ENCODE data around the gene MGAT4B.

Gene MGAT4B

GRCh38 chr5:179766726-179767455 is 39.8 kb downstream of the MGAT4B start:
- peaks cover 65% of the 10 kb centered on the region for H3K36me3 ChIP-seq (ENCODE audit: control insufficient read depth, insufficient read depth, low read length)
- no peaks in the 10 kb centered on the region for H3K27me3 ChIP-seq (ENCODE audit: control insufficient read depth, insufficient read depth, low read length)
- no peak overlapping the region for H3K4me3 ChIP-seq (ENCODE audit: low read depth, low read length)
- H3K27ac ChIP-seq (ENCODE audit: low read depth, low read length), result peak overlapping the region; percentile 6
- H3K9ac ChIP-seq (ENCODE audit: low read depth, low read length), result no peak overlapping the region
- H3K4me1 ChIP-seq (ENCODE audit: control insufficient read depth, insufficient read depth, low read length), result peaks cover 20% of the 10 kb centered on the region
- H3K9me3 ChIP-seq (ENCODE audit: control insufficient read depth, insufficient read depth, low read length), result no peaks in the 10 kb centered on the region

DNA sequence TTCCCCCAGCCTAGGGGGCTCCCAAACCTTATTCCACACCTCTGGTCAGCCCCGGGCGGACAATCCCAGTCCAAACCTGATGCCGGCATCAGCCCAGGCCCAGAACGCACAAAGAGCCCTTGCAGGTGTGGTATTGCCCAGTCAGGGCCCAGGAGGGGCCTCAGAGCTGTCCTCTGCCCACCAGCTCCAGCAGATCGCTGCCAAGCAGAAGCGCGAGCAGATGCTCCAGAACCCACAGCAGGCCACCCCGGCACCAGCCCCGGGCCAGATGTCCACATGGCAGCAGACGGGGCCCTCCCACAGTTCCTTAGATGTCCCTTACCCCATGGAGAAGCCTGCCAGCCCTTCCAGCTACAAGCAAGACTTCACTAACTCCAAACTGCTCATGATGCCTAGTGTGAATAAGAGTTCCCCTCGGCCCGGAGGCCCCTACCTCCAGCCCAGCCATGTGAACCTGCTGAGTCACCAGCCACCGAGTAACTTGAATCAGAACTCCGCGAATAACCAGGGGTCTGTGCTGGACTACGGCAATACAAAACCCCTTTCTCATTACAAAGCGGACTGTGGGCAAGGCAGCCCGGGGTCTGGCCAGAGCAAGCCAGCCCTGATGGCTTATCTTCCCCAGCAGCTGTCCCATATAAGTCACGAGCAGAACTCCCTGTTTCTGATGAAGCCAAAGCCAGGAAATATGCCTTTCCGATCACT is 40.5 kb downstream of the MGAT4B start:
- no peaks in the 10 kb centered on the region for H3K27me3 ChIP-seq (ENCODE audit: control insufficient read depth, insufficient read depth, low read length)
- H3K9ac ChIP-seq (ENCODE audit: low read depth, low read length), result no peak overlapping the region
- no peaks in the 10 kb centered on the region for H3K9me3 ChIP-seq (ENCODE audit: control insufficient read depth, insufficient read depth, low read length)
- H3K36me3 ChIP-seq (ENCODE audit: control insufficient read depth, insufficient read depth, low read length), result peaks cover 58% of the 10 kb centered on the region
- no peak overlapping the region for H3K4me3 ChIP-seq (ENCODE audit: low read depth, low read length)
- H3K4me1 ChIP-seq (ENCODE audit: control insufficient read depth, insufficient read depth, low read length), result peaks cover 23% of the 10 kb centered on the region
- H3K27ac ChIP-seq (ENCODE audit: low read depth, low read length), result peak overlapping the region; percentile 50

DNA sequence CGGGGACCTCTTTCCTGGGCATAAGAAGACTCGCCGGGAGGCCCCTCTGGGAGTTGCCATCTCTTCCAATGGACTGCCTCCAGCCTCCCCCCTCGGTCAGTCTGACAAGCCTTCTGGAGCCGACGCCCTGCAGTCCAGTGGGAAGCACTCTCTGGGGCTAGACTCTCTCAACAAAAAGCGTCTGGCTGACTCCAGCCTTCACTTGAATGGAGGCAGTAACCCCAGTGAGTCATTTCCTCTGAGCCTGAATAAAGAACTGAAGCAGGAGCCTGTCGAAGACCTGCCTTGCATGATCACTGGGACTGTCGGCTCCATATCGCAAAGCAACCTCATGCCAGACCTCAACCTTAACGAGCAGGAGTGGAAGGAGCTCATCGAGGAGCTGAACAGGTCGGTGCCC is 41.3 kb downstream of the MGAT4B start:
- H3K36me3 ChIP-seq (ENCODE audit: control insufficient read depth, insufficient read depth, low read length), result peaks cover 50% of the 10 kb centered on the region
- no peak overlapping the region for H3K4me3 ChIP-seq (ENCODE audit: low read depth, low read length)
- peaks cover 24% of the 10 kb centered on the region for H3K4me1 ChIP-seq (ENCODE audit: control insufficient read depth, insufficient read depth, low read length)
- no peaks in the 10 kb centered on the region for H3K27me3 ChIP-seq (ENCODE audit: control insufficient read depth, insufficient read depth, low read length)
- H3K9ac ChIP-seq (ENCODE audit: low read depth, low read length), result no peak overlapping the region
- no peaks in the 10 kb centered on the region for H3K9me3 ChIP-seq (ENCODE audit: control insufficient read depth, insufficient read depth, low read length)
- peak overlapping the region; percentile 50 for H3K27ac ChIP-seq (ENCODE audit: low read depth, low read length)

DNA sequence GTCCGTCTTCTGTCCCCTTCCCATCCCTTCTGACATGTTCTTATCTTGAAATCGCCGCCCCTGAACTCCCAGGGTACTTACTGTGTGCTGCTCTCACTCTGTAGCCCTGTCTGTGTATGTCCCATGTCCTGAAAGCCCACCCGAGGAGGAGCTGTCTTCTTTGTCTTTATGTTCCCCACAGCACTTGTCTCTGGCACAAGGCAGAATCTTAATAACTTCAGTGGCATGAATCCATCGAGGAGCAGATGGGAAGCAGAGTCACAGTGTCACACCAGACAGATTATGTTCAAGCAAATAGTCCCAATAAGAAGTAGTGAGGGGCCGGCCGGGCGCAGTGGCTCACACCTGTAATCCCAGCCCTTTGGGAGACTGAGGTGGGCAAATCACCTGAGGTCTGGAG is 42.6 kb downstream of the MGAT4B start:
- no peak overlapping the region for H3K27ac ChIP-seq (ENCODE audit: low read depth, low read length)
- H3K36me3 ChIP-seq (ENCODE audit: control insufficient read depth, insufficient read depth, low read length), result peaks cover 38% of the 10 kb centered on the region
- H3K27me3 ChIP-seq (ENCODE audit: control insufficient read depth, insufficient read depth, low read length), result no peaks in the 10 kb centered on the region
- peaks cover 31% of the 10 kb centered on the region for H3K4me1 ChIP-seq (ENCODE audit: control insufficient read depth, insufficient read depth, low read length)
- no peak overlapping the region for H3K4me3 ChIP-seq (ENCODE audit: low read depth, low read length)
- H3K9ac ChIP-seq (ENCODE audit: low read depth, low read length), result no peak overlapping the region
- H3K9me3 ChIP-seq (ENCODE audit: control insufficient read depth, insufficient read depth, low read length), result no peaks in the 10 kb centered on the region

DNA sequence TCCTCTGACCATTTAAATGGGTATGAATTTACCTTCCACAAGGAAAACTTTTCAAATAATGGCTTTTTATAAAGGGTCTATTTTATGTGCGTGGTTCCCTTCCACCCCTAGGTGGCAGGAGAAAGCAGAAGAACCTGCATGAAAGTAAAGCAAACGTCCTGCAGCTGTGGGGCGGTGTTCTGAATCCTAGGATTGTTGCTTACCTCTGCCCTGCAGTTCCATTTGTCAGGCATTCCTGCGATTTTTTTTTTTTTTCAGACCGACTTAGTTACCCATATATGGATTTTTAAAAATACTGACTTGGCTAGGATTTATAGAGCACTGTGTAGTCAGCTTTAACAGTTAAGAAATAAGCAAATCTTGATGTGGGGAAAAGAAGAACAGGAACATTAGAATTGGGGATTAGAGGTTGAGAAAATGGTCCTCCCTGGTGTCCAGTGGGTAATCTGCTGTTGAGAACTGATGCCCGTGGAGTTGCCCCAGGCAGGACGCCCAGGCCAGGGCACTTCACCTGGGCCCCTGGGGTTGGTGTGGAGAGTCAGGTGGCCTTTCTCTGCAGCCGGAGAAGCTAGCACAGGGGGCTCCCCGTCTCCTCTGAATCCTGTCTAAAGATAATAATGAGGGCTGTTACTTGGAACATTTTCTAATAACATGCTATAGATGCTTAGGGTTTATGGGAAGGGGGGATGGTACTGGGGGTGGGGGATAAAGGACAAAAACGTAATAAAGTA is 43.3 kb downstream of the MGAT4B start:
- Histone ChIP-seq H3K9me3 (ENCODE audit: control insufficient read depth, insufficient read depth, low read length) (no peaks in the 10 kb centered on the region), H3K27ac (ENCODE audit: low read depth, low read length) (peak overlapping the region; percentile 65), H3K4me1 (ENCODE audit: control insufficient read depth, insufficient read depth, low read length) (peaks cover 31% of the 10 kb centered on the region), H3K36me3 (ENCODE audit: control insufficient read depth, insufficient read depth, low read length) (peaks cover 32% of the 10 kb centered on the region), H3K4me3 (ENCODE audit: low read depth, low read length) (no peak overlapping the region), H3K27me3 (ENCODE audit: control insufficient read depth, insufficient read depth, low read length) (no peaks in the 10 kb centered on the region), H3K9ac (ENCODE audit: low read depth, low read length) (no peak overlapping the region)

GRCh38 chr5:179762781-179763176 is 43.9 kb downstream of the MGAT4B start:
- Histone ChIP-seq H3K27me3 (ENCODE audit: control insufficient read depth, insufficient read depth, low read length) (no peaks in the 10 kb centered on the region), H3K27ac (ENCODE audit: low read depth, low read length) (peak overlapping the region; percentile 65), H3K9ac (ENCODE audit: low read depth, low read length) (no peak overlapping the region; the same call in 1 of the 2 replicates), H3K9me3 (ENCODE audit: control insufficient read depth, insufficient read depth, low read length) (no peaks in the 10 kb centered on the region), H3K4me1 (ENCODE audit: control insufficient read depth, insufficient read depth, low read length) (peaks cover 31% of the 10 kb centered on the region), H3K4me3 (ENCODE audit: low read depth, low read length) (no peak overlapping the region), H3K36me3 (ENCODE audit: control insufficient read depth, insufficient read depth, low read length) (peaks cover 29% of the 10 kb centered on the region)

GRCh38 chr5:179762079-179762780 is 44.4 kb downstream of the MGAT4B start:
- Histone ChIP-seq H3K27me3 (ENCODE audit: control insufficient read depth, insufficient read depth, low read length) (no peaks in the 10 kb centered on the region), H3K9ac (ENCODE audit: low read depth, low read length) (no peak overlapping the region; the same call in 1 of the 2 replicates), H3K4me3 (ENCODE audit: low read depth, low read length) (no peak overlapping the region), H3K9me3 (ENCODE audit: control insufficient read depth, insufficient read depth, low read length) (no peaks in the 10 kb centered on the region), H3K4me1 (ENCODE audit: control insufficient read depth, insufficient read depth, low read length) (peaks cover 31% of the 10 kb centered on the region), H3K36me3 (ENCODE audit: control insufficient read depth, insufficient read depth, low read length) (peaks cover 23% of the 10 kb centered on the region), H3K27ac (ENCODE audit: low read depth, low read length) (peak overlapping the region; percentile 65)

DNA sequence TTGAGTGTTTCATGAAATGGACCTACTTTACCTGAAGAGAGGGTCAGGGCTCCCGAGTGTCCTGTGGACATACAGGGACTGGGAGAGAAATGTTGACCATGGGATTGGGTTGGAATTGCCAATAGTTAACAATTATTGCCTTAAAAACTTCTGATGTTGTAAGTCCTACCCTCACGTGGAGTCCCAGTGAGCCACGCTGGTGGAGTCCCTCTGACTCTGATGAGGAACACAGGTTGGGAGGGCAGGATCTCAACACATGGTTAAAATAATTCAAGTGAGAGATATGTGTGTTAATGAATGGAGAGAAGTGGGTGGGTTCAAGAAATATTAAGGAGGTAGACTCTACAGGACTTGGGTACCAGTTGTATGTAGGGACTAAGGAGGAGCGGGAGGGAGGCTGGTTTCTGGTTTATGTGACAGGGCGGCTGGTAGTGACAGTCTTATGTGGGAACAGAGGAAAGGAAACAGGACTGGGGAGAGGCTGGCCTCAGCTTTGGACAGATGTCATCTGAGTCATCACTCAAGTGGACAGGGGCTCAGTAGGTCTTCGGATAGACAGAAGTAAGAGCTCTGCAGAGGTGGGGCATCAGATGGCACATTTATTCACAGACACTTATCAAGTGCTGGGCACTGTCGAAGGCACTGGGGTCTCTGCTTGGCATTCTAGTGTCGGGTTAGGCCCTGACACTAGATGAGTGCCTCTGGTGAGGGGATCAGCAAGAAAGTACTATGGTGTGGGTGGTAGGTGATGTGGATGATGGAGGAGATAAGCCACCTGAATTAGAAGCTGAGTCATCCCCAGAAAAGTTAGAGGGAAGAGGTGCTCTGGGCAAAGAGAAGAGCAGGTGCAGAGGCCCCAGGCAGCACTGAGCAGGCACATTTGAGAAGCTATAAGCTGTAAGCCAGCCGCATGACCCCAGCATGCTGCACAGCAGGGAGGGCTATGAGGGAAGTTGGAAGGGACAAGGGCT is 46.8 kb downstream of the MGAT4B start:
- Histone ChIP-seq H3K9me3 (ENCODE audit: control insufficient read depth, insufficient read depth, low read length) (no peaks in the 10 kb centered on the region), H3K4me3 (ENCODE audit: low read depth, low read length) (no peak overlapping the region), H3K4me1 (ENCODE audit: control insufficient read depth, insufficient read depth, low read length) (peaks cover 37% of the 10 kb centered on the region), H3K27me3 (ENCODE audit: control insufficient read depth, insufficient read depth, low read length) (no peaks in the 10 kb centered on the region), H3K36me3 (ENCODE audit: control insufficient read depth, insufficient read depth, low read length) (no peaks in the 10 kb centered on the region), H3K27ac (ENCODE audit: low read depth, low read length) (no peak overlapping the region), H3K9ac (ENCODE audit: low read depth, low read length) (no peak overlapping the region)

DNA sequence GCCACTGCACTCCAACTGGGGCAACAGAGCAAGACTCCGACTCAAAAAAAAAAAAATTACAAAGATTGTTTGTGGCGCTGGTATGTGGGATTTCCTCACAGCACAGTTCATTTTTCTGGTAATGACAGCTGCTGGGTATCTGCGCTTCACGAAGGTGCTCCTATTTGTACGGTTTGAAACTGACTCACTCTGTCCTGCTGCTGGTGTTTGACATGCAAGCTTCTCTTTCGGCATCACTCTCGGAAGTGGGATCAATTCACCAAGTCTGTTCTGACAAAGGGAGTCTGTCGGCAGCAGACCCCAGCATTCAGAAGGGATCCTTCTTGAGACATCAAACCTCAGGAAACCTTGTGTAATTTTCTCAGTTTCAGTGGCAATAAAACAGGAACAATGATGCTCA is 47.7 kb downstream of the MGAT4B start:
- H3K27ac ChIP-seq (ENCODE audit: low read depth, low read length), result no peak overlapping the region

GRCh38 chr5:179755022-179755421 is 51.6 kb downstream of the MGAT4B start:
- no peaks in the 10 kb centered on the region for H3K9me3 ChIP-seq (ENCODE audit: control insufficient read depth, insufficient read depth, low read length)
- no peak overlapping the region for H3K4me3 ChIP-seq (ENCODE audit: low read depth, low read length)
- H3K27me3 ChIP-seq (ENCODE audit: control insufficient read depth, insufficient read depth, low read length), result no peaks in the 10 kb centered on the region
- peaks cover 20% of the 10 kb centered on the region for H3K4me1 ChIP-seq (ENCODE audit: control insufficient read depth, insufficient read depth, low read length)
- H3K27ac ChIP-seq (ENCODE audit: low read depth, low read length), result peak overlapping the region; percentile 75
- H3K9ac ChIP-seq (ENCODE audit: low read depth, low read length), result no peak overlapping the region
- peaks cover 3% of the 10 kb centered on the region; the same call in 1 of the 2 replicates for H3K36me3 ChIP-seq (ENCODE audit: control insufficient read depth, insufficient read depth, low read length)

More for the DNA sequence above, 47.7 kb downstream of the MGAT4B start:
- peaks cover 45% of the 10 kb centered on the region for H3K4me1 ChIP-seq (ENCODE audit: control insufficient read depth, insufficient read depth, low read length)
- no peak overlapping the region for H3K9ac ChIP-seq (ENCODE audit: low read depth, low read length)
- H3K9me3 ChIP-seq (ENCODE audit: control insufficient read depth, insufficient read depth, low read length), result no peaks in the 10 kb centered on the region
- H3K36me3 ChIP-seq (ENCODE audit: control insufficient read depth, insufficient read depth, low read length), result no peaks in the 10 kb centered on the region
- H3K27me3 ChIP-seq (ENCODE audit: control insufficient read depth, insufficient read depth, low read length), result no peaks in the 10 kb centered on the region
- H3K4me3 ChIP-seq (ENCODE audit: low read depth, low read length), result no peak overlapping the region
